WTC11 (cell line): Measurements from ENCODE around the gene HOMER3. TPM values are rescaled to one million over a fixed set of nuclear protein-coding genes. Genes with fewer than 3 reads are reported as not detected.

ENCODE experiments used
- ATAC-seq: fragments of 200-7000 bp; cut with Tn5 transposase; 2 replicates; pipeline ENCODE4 v1.10.0; 2021; ENCODE audit warnings: mild to moderate bottlenecking, moderate library complexity
- CTCF ChIA-PET: fragments of 300-600 bp; sonication (Branson Sonifier 250); formaldehyde crosslinking; loops from one replicate; lab custom pipeline; 2021; ENCODE audit warnings: antibody characterized with exemption; lab: Charles Lee
- POLR2A ChIA-PET: fragments of 350-600 bp; sonication (Branson Sonifier 250); formaldehyde crosslinking; loops from one replicate; lab custom pipeline; 2021; ENCODE audit warnings: antibody characterized with exemption; lab: Charles Lee
- DNase-seq: peaks from one replicate; pipeline ENCODE4 v3.0.0; 2021; ENCODE audit warnings: low spot score
- H3K27ac Mint-ChIP-seq: 2 replicates; pipeline ENCODE4 v1.8.0; 2021; ENCODE audit warnings: mixed read lengths
- H3K27me3 Mint-ChIP-seq: 2 replicates; pipeline ENCODE4 v1.8.0; 2021; ENCODE audit warnings: low read depth, mild to moderate bottlenecking, moderate library complexity, mixed read lengths
- H3K36me3 Mint-ChIP-seq: 2 replicates; pipeline ENCODE4 v1.8.0; 2021; ENCODE audit warnings: mixed read lengths
- H3K4me1 Mint-ChIP-seq: 2 replicates; pipeline ENCODE4 v1.8.0; 2022; ENCODE audit warnings: mixed read lengths
- H3K4me3 Mint-ChIP-seq: 2 replicates; pipeline ENCODE4 v1.8.0; 2021; ENCODE audit warnings: mild to moderate bottlenecking, moderate library complexity, mixed read lengths
- H3K9me3 Mint-ChIP-seq: 2 replicates; pipeline ENCODE4 v1.8.0; 2021; ENCODE audit warnings: mixed read lengths
- CDX4 ChIP-seq: fragments of 250-450 bp; sonication (Bioruptor Pico); IDR thresholded peaks from 2 replicates; pipeline ENCODE4 v1.9.0; 2021; ENCODE audit warnings: moderate library complexity, mild to moderate bottlenecking, inconsistent platforms, borderline replicate concordance
- CTCF ChIP-seq: fragments of 200-600 bp; IDR thresholded peaks from 2 replicates; pipeline ENCODE4 v1.8.0; 2022; ENCODE audit warnings: antibody characterized with exemption
- E2F5 ChIP-seq: sonication (generic); formaldehyde crosslinking; IDR thresholded peaks from 2 replicates; pipeline ENCODE4 v1.8.1; 2022; ENCODE audit warnings: mild to moderate bottlenecking, moderate library complexity, missing genetic modification reagents
- EMX1 ChIP-seq: fragments of 250-450 bp; sonication (Bioruptor Pico); IDR thresholded peaks from 2 replicates; pipeline ENCODE4 v1.8.0; 2021; ENCODE audit warnings: mild to moderate bottlenecking
- ETV6 ChIP-seq: sonication (generic); formaldehyde crosslinking; IDR thresholded peaks from 2 replicates; pipeline ENCODE4 v1.8.1; 2022; ENCODE audit warnings: mild to moderate bottlenecking, missing genetic modification reagents
- GABPB1 ChIP-seq: sonication (generic); formaldehyde crosslinking; IDR thresholded peaks from 2 replicates; pipeline ENCODE4 v1.8.1; 2023; ENCODE audit warnings: mild to moderate bottlenecking, missing genetic modification reagents
- MAX ChIP-seq: sonication (generic); formaldehyde crosslinking; IDR thresholded peaks from 2 replicates; pipeline ENCODE4 v1.8.0; 2022; ENCODE audit warnings: mild to moderate bottlenecking, missing genetic modification reagents
- NFYB ChIP-seq: sonication (generic); formaldehyde crosslinking; conservative IDR thresholded peaks from 2 replicates; pipeline ENCODE4 v1.8.0; 2022; ENCODE audit warnings: low read depth, missing genetic modification reagents
- STAT6 ChIP-seq: sonication (generic); formaldehyde crosslinking; conservative IDR thresholded peaks from 2 replicates; pipeline ENCODE4 v1.8.1; 2023; ENCODE audit warnings: mild to moderate bottlenecking, low read depth, missing genetic modification reagents, moderate library complexity
- ZNF219 ChIP-seq: sonication (generic); formaldehyde crosslinking; IDR thresholded peaks from 2 replicates; pipeline ENCODE4 v1.8.0; 2023; ENCODE audit warnings: missing genetic modification reagents, mild to moderate bottlenecking, borderline replicate concordance
- ZNF263 ChIP-seq: sonication (generic); formaldehyde crosslinking; IDR thresholded peaks from 2 replicates; pipeline ENCODE4 v1.8.1; 2022; ENCODE audit warnings: low read depth, mild to moderate bottlenecking, moderate library complexity, missing genetic modification reagents
- ZNF281 ChIP-seq: sonication (generic); formaldehyde crosslinking; IDR thresholded peaks from 2 replicates; pipeline ENCODE4 v1.8.0; 2023; ENCODE audit warnings: mild to moderate bottlenecking, missing genetic modification reagents
- ZNF317 ChIP-seq: sonication (generic); formaldehyde crosslinking; IDR thresholded peaks from 2 replicates; pipeline ENCODE4 v1.8.1; 2023; ENCODE audit warnings: low read depth, mild to moderate bottlenecking, moderate library complexity, missing genetic modification reagents, borderline replicate concordance
- ZNF416 ChIP-seq: fragments of 250-450 bp; sonication (Bioruptor Pico); IDR thresholded peaks from 2 replicates; pipeline ENCODE4 v1.9.0; 2021; ENCODE audit warnings: mild to moderate bottlenecking, inconsistent platforms
- ZNF423 ChIP-seq: fragments of 250-450 bp; sonication (Bioruptor Pico); IDR thresholded peaks from 2 replicates; pipeline ENCODE4 v2.1.2; 2022; ENCODE audit warnings: mild to moderate bottlenecking, moderate library complexity
- ZNF425 ChIP-seq: fragments of 250-450 bp; sonication (Bioruptor Pico); conservative IDR thresholded peaks from 2 replicates; pipeline ENCODE4 v1.9.0; 2021; ENCODE audit warnings: mild to moderate bottlenecking
- ZNF671 ChIP-seq: fragments of 250-450 bp; sonication (Bioruptor Pico); IDR thresholded peaks from 2 replicates; pipeline ENCODE4 v1.8.0; 2021; ENCODE audit warnings: mild to moderate bottlenecking
- ZSCAN18 ChIP-seq: fragments of 250-450 bp; sonication (Bioruptor Pico); IDR thresholded peaks from 2 replicates; pipeline ENCODE4 v2.1.2; 2022; ENCODE audit warnings: mild to moderate bottlenecking, moderate library complexity
- total RNA-seq: library from RNA; stranded (reverse); gene quantifications from 3 replicates; pipeline ENCODE4 v1.2.3, GENCODE V29; 2021

The HOMER3 gene
- total RNA-seq, 1 experiment from 2014 or later: 28.2 TPM

GRCh38 chr19:18910010-18910409 lies 31.0 kb downstream of the HOMER3 start:
- no peak for DNase-seq
- CTCF ChIA-PET: interaction anchor here (0.7 to 1.1 kb wide), 3 partner anchors 9 to 391 kb away, joined by 3 to 5 read pairs (median 4); partner anchors contain the start of genes COPE and DDX49
- H3K9me3 Mint-ChIP-seq: no peaks in the 10 kb centered on the region
- H3K4me3 Mint-ChIP-seq: no peak overlapping the region
- H3K4me1 Mint-ChIP-seq: no peaks in the 10 kb centered on the region
- no peak for ATAC-seq
- TF ChIP-seq GABPB1 (no peak), NFYB (CRISPR knock-in tag) (no peak), ZNF317 (CRISPR knock-in tag) (no peak), STAT6 (CRISPR knock-in tag) (no peak), ZSCAN18 (CRISPR knock-in tag) (no peak), MAX (CRISPR knock-in tag) (no peak), ZNF425 (CRISPR knock-in tag) (no peak), ETV6 (no peak), E2F5 (CRISPR knock-in tag) (no peak), CDX4 (CRISPR knock-in tag) (no peak), ZNF219 (CRISPR knock-in tag) (no peak), EMX1 (CRISPR knock-in tag) (no peak), ZNF671 (no peak), CTCF (no peak), ZNF423 (CRISPR knock-in tag) (no peak), ZNF416 (no peak), ZNF281 (no peak), ZNF263 (no peak)
- H3K27me3 Mint-ChIP-seq: no peaks in the 10 kb centered on the region
- peaks cover 14% of the 10 kb centered on the region for H3K36me3 Mint-ChIP-seq
- H3K27ac Mint-ChIP-seq: no peak overlapping the region
- POLR2A ChIA-PET: interaction anchor here (0.6 kb wide), 1 partner anchor 19 kb away, joined by 3 read pairs; no protein-coding TSS in a partner anchor
